Measurements from ENCODE around the gene ADARB2.

- TF ChIP-seq, protein P1, sequence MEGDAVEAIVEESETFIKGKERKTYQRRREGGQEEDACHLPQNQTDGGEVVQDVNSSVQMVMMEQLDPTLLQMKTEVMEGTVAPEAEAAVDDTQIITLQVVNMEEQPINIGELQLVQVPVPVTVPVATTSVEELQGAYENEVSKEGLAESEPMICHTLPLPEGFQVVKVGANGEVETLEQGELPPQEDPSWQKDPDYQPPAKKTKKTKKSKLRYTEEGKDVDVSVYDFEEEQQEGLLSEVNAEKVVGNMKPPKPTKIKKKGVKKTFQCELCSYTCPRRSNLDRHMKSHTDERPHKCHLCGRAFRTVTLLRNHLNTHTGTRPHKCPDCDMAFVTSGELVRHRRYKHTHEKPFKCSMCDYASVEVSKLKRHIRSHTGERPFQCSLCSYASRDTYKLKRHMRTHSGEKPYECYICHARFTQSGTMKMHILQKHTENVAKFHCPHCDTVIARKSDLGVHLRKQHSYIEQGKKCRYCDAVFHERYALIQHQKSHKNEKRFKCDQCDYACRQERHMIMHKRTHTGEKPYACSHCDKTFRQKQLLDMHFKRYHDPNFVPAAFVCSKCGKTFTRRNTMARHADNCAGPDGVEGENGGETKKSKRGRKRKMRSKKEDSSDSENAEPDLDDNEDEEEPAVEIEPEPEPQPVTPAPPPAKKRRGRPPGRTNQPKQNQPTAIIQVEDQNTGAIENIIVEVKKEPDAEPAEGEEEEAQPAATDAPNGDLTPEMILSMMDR (IDR thresholded peaks at IDR 0.05), result no peak
- no peak for TF ChIP-seq POLR2A (IDR thresholded peaks at IDR 0.05)
Observed at GRCh38 chr10:1309617-1310270, 427.6 kb downstream of the ADARB2 start.

All from suprapubic skin (tissue), 3 donors.